GM21786 (cell line): ENCODE data around the gene C19orf47.

Experiments
- ATAC-seq: cut with Tn5 transposase; IDR thresholded peaks from one replicate; pipeline ENCODE4 v1.9.1; 2021; ENCODE audit not compliant: unreplicated experiment

Gene C19orf47

DNA sequence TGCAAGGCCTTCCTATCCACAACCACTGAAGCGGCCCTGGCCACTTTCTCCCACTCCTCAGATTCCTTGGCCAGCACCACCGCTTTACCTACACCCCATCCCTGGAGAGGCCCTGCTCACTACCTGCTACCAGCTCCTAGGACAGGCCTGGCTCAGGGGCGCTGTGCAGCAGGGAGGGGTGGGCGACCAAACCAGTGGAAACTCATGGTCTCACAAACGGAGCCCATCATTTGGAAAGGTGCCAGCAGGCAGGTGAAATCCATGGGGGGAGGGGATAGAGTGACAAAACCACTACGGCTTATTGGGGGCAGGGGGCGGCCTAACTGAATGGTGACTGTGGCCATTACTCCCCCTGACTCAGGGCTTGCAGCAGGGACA is 27.6 kb downstream of the C19orf47 start:
- no peak for ATAC-seq

DNA sequence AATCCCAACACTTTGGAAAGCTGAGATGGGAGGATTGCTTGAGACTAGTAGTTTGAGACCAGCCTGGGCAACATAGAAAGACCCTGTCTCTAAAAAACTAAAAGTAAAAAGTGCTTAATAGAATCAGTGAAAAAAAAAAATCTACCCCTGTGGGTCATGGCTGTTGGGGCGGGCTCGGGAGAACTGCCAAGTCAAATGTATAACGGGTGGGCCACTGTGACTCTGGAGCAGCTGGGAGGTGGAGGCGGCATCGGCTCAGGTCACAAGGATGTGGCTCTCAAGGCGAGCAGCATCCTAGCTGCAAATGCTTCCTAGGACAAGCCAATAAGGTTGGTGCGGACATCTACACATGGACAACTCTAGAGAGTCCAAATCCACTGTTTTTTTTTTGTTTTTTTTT is 30.9 kb downstream of the C19orf47 start:
- no peak for ATAC-seq

DNA sequence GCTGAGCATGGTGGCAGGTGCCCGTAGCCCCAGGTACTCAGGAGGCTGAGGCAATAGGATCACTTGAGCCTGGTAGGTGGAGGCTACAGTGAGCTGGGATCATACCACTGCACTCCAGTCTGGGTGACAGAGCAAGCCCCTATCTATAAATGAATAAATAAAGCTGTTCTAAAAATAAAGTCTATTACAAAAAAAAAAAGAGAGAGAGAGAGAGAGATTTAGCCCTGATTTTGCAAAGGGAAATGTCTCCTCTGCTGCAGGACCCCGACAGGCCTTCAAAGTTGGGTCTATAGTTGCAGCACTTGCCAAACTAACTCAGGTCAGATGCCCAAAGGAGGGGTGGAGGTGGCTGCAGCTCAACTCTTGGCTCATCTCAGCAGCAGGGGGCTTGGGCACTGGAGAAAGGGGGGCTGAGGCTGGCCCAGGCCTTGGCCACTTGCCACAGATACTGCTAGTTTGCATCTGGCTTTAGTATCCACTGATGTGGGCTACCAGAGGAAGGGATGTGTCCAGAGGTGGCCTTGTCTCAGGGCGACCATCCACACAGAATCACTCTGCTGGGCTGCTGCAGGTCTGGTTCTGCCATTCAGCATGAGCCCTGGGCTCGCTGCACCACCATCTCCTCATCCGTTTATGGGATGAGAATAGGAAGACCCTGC is 32.3 kb downstream of the C19orf47 start:
- no peak for ATAC-seq

DNA sequence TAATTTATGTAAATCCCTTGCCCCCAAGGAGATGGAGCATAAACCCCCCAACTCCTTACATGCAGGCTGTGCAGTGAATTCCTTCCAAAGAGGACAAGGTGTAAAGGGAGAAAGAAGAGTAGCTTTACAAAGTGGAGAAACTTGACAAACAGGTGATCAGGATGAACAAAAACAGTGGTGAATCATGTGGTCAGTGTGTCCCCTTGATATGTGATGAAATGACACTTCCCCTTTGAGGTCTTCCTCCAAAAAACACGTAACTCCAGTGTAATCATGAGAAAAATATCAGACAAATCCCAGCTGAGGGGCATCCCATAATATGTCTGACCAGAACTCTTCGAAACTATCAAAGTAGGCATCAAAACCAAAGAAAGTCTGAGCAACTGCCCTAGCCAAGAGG is 33.5 kb downstream of the C19orf47 start:
- no peak for ATAC-seq

- no peak for ATAC-seq
Measured at GRCh38 chr19:40313229-40313983, 34.8 kb downstream of the C19orf47 start.

GRCh38 chr19:40312533-40312932 is 35.7 kb downstream of the C19orf47 start:
- no peak for ATAC-seq

GRCh38 chr19:40309666-40310065 is 38.5 kb downstream of the C19orf47 start:
- ATAC-seq: no peak

GRCh38 chr19:40305403-40305802 is 42.8 kb downstream of the C19orf47 start:
- no peak for ATAC-seq

- ATAC-seq: no peak
Measured at GRCh38 chr19:40304306-40304705, 43.9 kb downstream of the C19orf47 start.

GRCh38 chr19:40303765-40304164 is 44.4 kb downstream of the C19orf47 start:
- no peak for ATAC-seq

- no peak for ATAC-seq
Measured at GRCh38 chr19:40302224-40303011, 45.8 kb downstream of the C19orf47 start.

DNA sequence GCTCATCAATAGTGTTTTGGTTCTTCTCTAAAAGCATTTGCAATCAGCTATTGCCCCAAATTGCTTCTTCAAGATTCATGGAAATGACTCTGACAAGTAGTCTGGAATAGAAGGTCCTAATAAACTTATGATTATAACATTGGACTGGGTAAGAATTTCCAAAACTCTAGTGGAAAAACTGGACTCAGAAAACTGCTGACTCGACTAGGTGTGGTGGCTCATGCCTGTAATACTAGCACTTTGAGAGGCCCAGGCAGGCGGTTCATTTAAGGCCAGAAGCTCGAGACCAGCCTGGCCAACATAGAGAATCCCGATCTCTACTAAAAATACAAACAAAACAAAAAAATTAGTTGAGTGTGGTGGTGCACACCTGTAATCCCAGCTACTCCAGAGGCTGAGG is 47.5 kb downstream of the C19orf47 start:
- ATAC-seq: no peak

- no peak for ATAC-seq
Measured at GRCh38 chr19:40298026-40298425, 50.2 kb downstream of the C19orf47 start.

DNA sequence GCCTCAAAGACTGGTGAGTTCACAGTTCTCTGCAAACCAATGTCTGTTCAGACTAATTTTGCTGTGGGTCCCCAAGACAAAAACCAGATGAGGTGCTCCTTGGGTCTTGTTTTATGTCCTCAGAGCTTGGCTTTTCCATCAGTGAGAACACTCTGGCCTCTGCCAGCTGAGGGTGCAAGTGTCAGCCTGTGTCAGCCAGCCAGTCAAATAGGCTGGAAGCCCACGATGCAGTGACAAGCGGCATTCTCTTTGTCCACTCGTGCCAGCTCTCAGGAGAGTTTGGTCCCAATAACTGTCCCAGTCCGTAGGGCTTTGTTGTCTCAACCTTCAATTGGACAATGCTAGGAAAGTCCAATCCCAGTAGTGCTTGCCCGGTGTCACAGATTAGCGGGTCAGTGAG is 53.6 kb downstream of the C19orf47 start:
- no peak for ATAC-seq

- ATAC-seq: no peak
Measured at GRCh38 chr19:40286971-40287421, 61.2 kb downstream of the C19orf47 start.

DNA sequence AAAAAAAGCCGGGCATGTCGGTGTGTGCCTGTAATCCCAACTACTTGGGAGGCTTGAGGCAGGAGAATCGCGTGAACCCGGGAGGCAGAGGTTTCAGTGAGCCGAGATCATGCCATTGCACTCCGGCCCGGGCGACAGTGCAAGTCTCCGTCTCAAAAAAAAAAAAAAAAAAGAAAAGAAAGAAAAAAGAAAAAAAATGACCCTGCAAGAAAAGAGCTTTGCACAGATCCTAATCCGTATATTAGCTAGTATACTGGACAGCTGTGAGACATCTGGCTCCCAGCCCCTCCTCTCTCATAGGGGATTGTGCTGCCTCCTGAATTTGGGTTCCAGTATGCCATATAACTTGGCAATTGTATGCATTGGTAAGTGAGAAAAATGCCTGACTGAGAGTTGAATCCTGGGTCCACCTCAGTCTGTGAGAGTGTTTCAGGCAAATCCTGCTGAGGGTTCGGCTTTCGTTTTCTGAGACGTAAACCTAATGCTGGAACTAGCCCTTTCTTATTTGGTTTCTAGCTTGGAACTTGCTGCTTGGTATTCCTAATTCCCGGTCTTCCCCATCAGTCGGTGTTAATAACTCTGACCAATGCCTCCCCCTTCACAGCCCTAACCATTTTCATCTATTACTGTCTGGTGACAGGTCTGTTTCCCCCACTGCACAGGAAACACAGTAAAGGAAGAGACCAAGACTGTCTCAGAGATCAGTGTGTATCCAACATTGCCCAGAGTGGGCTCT is 61.8 kb downstream of the C19orf47 start:
- no peak for ATAC-seq

- ATAC-seq: peak; percentile 80
Measured at GRCh38 chr19:40285353-40286234, 62.6 kb downstream of the C19orf47 start.

GRCh38 chr19:40284501-40285352 is 63.5 kb downstream of the C19orf47 start, which contains the start of gene AKT2:
AKT2 (minus strand) TSS chr19:40285345; CDS start chr19:40265267, 20,078 bp downstream.
- ATAC-seq: peak; percentile 21

GRCh38 chr19:40284251-40284500 is 64.0 kb downstream of the C19orf47 start:
- no peak for ATAC-seq
